HG03439 (cell line): Measurements from ENCODE around the gene TBC1D2B.

Source experiments
- ATAC-seq: cut with Tn5 transposase; IDR thresholded peaks from one replicate; pipeline ENCODE4 v1.9.1; 2021; ENCODE audit warnings: mild to moderate bottlenecking, moderate library complexity; ENCODE audit not compliant: unreplicated experiment

Gene TBC1D2B

GRCh38 chr15:78055919-78056713 lies 21.4 kb downstream of the TBC1D2B start:
- no peak for ATAC-seq

- no peak for ATAC-seq
Observed at GRCh38 chr15:78054966-78055365, 22.5 kb downstream of the TBC1D2B start.

GRCh38 chr15:78054518-78054917 lies 23.0 kb downstream of the TBC1D2B start:
- no peak for ATAC-seq

- ATAC-seq: no peak
Observed at GRCh38 chr15:78052545-78052944, 25.0 kb downstream of the TBC1D2B start.

- ATAC-seq: no peak
Observed at GRCh38 chr15:78052001-78052401, 25.5 kb downstream of the TBC1D2B start.

GRCh38 chr15:78051596-78051995 lies 25.9 kb downstream of the TBC1D2B start:
- no peak for ATAC-seq

GRCh38 chr15:78050826-78051225 lies 26.7 kb downstream of the TBC1D2B start:
- no peak for ATAC-seq

GRCh38 chr15:78050441-78050809 lies 27.1 kb downstream of the TBC1D2B start:
- peak; percentile 24 for ATAC-seq

GRCh38 chr15:78049691-78050440 lies 27.6 kb downstream of the TBC1D2B start:
- ATAC-seq: peak; percentile 64

GRCh38 chr15:78048628-78048920 lies 28.9 kb downstream of the TBC1D2B start:
- no peak for ATAC-seq

- ATAC-seq: no peak
Observed at GRCh38 chr15:78047761-78048627, 29.5 kb downstream of the TBC1D2B start.

- ATAC-seq: no peak
Observed at GRCh38 chr15:78046796-78047341, 30.6 kb downstream of the TBC1D2B start.

- ATAC-seq: no peak
Observed at GRCh38 chr15:78045189-78045588, 32.3 kb downstream of the TBC1D2B start.

GRCh38 chr15:78044407-78045155 lies 32.9 kb downstream of the TBC1D2B start:
- no peak for ATAC-seq

GRCh38 chr15:78041946-78042345 lies 35.6 kb downstream of the TBC1D2B start:
- ATAC-seq: no peak

- no peak for ATAC-seq
Observed at GRCh38 chr15:78040653-78041244, 36.8 kb downstream of the TBC1D2B start.

GRCh38 chr15:78038585-78039247 lies 38.8 kb downstream of the TBC1D2B start:
- no peak for ATAC-seq

GRCh38 chr15:78037779-78038305 lies 39.7 kb downstream of the TBC1D2B start:
- ATAC-seq: no peak

GRCh38 chr15:78037328-78037727 lies 40.2 kb downstream of the TBC1D2B start:
- no peak for ATAC-seq
